HCT116 (cell line): ENCODE measurements around the gene PTGES2. TPM values are rescaled to one million over a fixed set of nuclear protein-coding genes. Genes with fewer than 3 reads are reported as not detected.
"Not testable (repeated sequence)": the region's sequence is repeated elsewhere in the genome, so short reads cannot be mapped to it uniquely, and the experiment has no call there.

ENCODE experiments used
- ATAC-seq: fragments of 200-7000 bp; cut with Tn5 transposase; 2 replicates; pipeline ENCODE4 v1.9.1; 2020; ENCODE audit warnings: mild to moderate bottlenecking, moderate library complexity
- BruUV-seq: library from RNA; stranded (reverse); fragments of 400-500 nt; replicated peaks from 2 replicates; lab custom pipeline; 2021; lab: Mats Ljungman, UMichigan
- CTCF ChIA-PET: fragments of 300-600 bp; sonication (Branson Sonifier 250); formaldehyde crosslinking; loops from one replicate; lab custom pipeline; 2021; ENCODE audit warnings: antibody characterized with exemption; lab: Charles Lee
- POLR2A ChIA-PET: fragments of 300-600, 350-600 bp; sonication (Branson Sonifier 250); formaldehyde crosslinking; loops from one replicate; lab custom pipeline; 2021; ENCODE audit warnings: antibody characterized with exemption; lab: Charles Lee
- RAD21 ChIA-PET, 2 experiments: fragments of 300-600 bp; sonication (Branson Sonifier 250); formaldehyde crosslinking; loops; one replicate each; lab custom pipeline; 2023; ENCODE audit warnings: low total read pairs in 2 of 2; ENCODE audit not compliant: uncharacterized antibody in 2 of 2, unreplicated experiment in 2 of 2, low non-redundant PET in 1 of 2; lab: Charles Lee
- DNase-seq: peaks from one replicate; pipeline ENCODE4 v3.0.0-alpha.2; 2010; ENCODE audit warnings: low read depth, low spot score
- H2AFZ ChIP-seq: fragments of 200-600 bp; shearing (Covaris generic), sonication (generic); 2 replicates; pipeline ENCODE4 v1.6.1; 2017; ENCODE audit warnings: low read depth, mixed run types, mixed read lengths, antibody characterized with exemption, low read length; ENCODE audit not compliant: poor library complexity, severe bottlenecking
- H3K27ac ChIP-seq: 2 replicates; pipeline ENCODE4 v1.5.1; 2012; ENCODE audit warnings: low read depth, low read length
- H3K27me3 ChIP-seq: fragments of 200-600 bp; sonication (generic); 2 replicates; pipeline ENCODE4 v1.6.1; 2016; ENCODE audit warnings: mixed run types, low read length, mixed read lengths; ENCODE audit not compliant: insufficient read depth
- H3K36me3 ChIP-seq, 2 experiments: fragments of 200-500 bp in 1 of 2; fragments of 200-600 bp in 1 of 2; sonication (Bioruptor generic) in 1 of 2; sonication (generic) in 1 of 2; 2 replicates each; pipeline versions ENCODE4 v1.5.1 to v1.6.1; 2014 to 2016; ENCODE audit warnings: low read length in 2 of 2, inconsistent platforms in 1 of 2, mixed read lengths in 1 of 2, mixed run types in 1 of 2; ENCODE audit not compliant: insufficient read depth in 2 of 2, control insufficient read depth in 1 of 2
- H3K4me1 ChIP-seq, 2 experiments: fragments of 200-600 bp in 1 of 2; sonication (generic) in 1 of 2; 2 replicates each; pipeline versions ENCODE4 v1.5.1 to v1.6.1; 2012 to 2017; ENCODE audit warnings: low read length in 2 of 2, inconsistent platforms in 1 of 2, mild to moderate bottlenecking in 1 of 2, mixed read lengths in 1 of 2, mixed run types in 1 of 2, moderate library complexity in 1 of 2; ENCODE audit not compliant: insufficient read depth in 2 of 2, control insufficient read depth in 1 of 2
- H3K4me2 ChIP-seq: fragments of 200-600 bp; sonication (generic); 2 replicates; pipeline ENCODE4 v1.6.1; 2017; ENCODE audit warnings: mixed run types, low read length, mixed read lengths
- H3K4me3 ChIP-seq, 2 experiments: fragments of 200-600 bp in 1 of 2; sonication (generic) in 1 of 2; replicated peaks in 1 of 2; 2 replicates each; pipeline ENCODE4 v1.5.1; 2011 to 2016; ENCODE audit warnings: low read length in 2 of 2, control low read depth in 1 of 2, low read depth in 1 of 2, mild to moderate bottlenecking in 1 of 2, mixed read lengths in 1 of 2, mixed run types in 1 of 2
- H3K79me2 ChIP-seq: fragments of 200-600 bp; sonication (generic); 2 replicates; pipeline ENCODE4 v1.6.1; 2017; ENCODE audit warnings: mild to moderate bottlenecking, mixed run types, low read length, moderate library complexity, mixed read lengths; ENCODE audit not compliant: insufficient read depth
- H3K9ac ChIP-seq: fragments of 200-600 bp; sonication (generic); 2 replicates; pipeline ENCODE4 v1.6.1; 2016; ENCODE audit warnings: low read length, mixed read lengths
- H3K9me2 ChIP-seq: fragments of 200-600 bp; sonication (generic), shearing (Covaris generic); 2 replicates; pipeline ENCODE4 v1.6.1; 2017; ENCODE audit warnings: mixed run types, mild to moderate bottlenecking, moderate library complexity; ENCODE audit not compliant: insufficient read depth
- H3K9me3 ChIP-seq, 2 experiments: fragments of 200-500 bp in 1 of 2; fragments of 200-600 bp in 1 of 2; sonication (Bioruptor generic) in 1 of 2; sonication (generic) in 1 of 2; 2 replicates each; pipeline ENCODE4 v1.6.1; 2014 to 2017; ENCODE audit warnings: low read length in 2 of 2, mixed read lengths in 2 of 2, inconsistent platforms in 1 of 2, low read depth in 1 of 2, mild to moderate bottlenecking in 1 of 2, mixed run types in 1 of 2, moderate library complexity in 1 of 2; ENCODE audit not compliant: control insufficient read depth in 1 of 2, insufficient read depth in 1 of 2
- H4K20me1 ChIP-seq: fragments of 200-600 bp; sonication (generic), shearing (Covaris generic); 2 replicates; pipeline ENCODE4 v1.6.1; 2017; ENCODE audit warnings: mixed run types, mild to moderate bottlenecking, moderate library complexity; ENCODE audit not compliant: insufficient read depth
- CEBPB ChIP-seq: IDR thresholded peaks from 2 replicates; pipeline ENCODE4 v1.6.1; 2012; ENCODE audit warnings: low read depth
- ELF1 ChIP-seq: IDR thresholded peaks from 2 replicates; pipeline ENCODE4 v1.6.1; 2012; ENCODE audit warnings: low read depth, borderline replicate concordance
- EZH2 ChIP-seq: fragments of 200-600 bp; sonication (generic); IDR thresholded peaks from 2 replicates; pipeline ENCODE4 v1.6.1; 2017; ENCODE audit warnings: antibody characterized with exemption, mixed run types
- JUND ChIP-seq: IDR thresholded peaks from 2 replicates; pipeline ENCODE4 v1.6.1; 2012
- POLR2A ChIP-seq: IDR thresholded peaks from 2 replicates; pipeline ENCODE4 v1.7.0; 2011; ENCODE audit warnings: borderline replicate concordance; ENCODE audit not compliant: insufficient read depth, insufficient read length; ENCODE audit errors: extremely low read depth
- POLR2AphosphoS5 ChIP-seq: IDR thresholded peaks from 2 replicates; pipeline ENCODE4 v1.6.1; 2011; ENCODE audit warnings: mild to moderate bottlenecking, low read depth, low read length, moderate library complexity
- SIN3A ChIP-seq: IDR thresholded peaks from 2 replicates; pipeline ENCODE4 v1.6.1; 2012; ENCODE audit warnings: low read depth
- SP1 ChIP-seq: IDR thresholded peaks from 2 replicates; pipeline ENCODE4 v1.6.1; 2012; ENCODE audit warnings: low read depth
- intact Hi-C: fragments of 100-400 bp; cut with micrococcal nuclease; formaldehyde crosslinking; loops from 2 replicates; pipeline ENCODE4 v1.10.0; 2022
- total RNA-seq: library from RNA; stranded (reverse); gene quantifications from one replicate; pipeline ENCODE4 v1.2.1, GENCODE V29; 2021; ENCODE audit not compliant: unreplicated experiment

The PTGES2 gene
- total RNA-seq, 1 experiment from 2014 or later, result 148 TPM

DNA sequence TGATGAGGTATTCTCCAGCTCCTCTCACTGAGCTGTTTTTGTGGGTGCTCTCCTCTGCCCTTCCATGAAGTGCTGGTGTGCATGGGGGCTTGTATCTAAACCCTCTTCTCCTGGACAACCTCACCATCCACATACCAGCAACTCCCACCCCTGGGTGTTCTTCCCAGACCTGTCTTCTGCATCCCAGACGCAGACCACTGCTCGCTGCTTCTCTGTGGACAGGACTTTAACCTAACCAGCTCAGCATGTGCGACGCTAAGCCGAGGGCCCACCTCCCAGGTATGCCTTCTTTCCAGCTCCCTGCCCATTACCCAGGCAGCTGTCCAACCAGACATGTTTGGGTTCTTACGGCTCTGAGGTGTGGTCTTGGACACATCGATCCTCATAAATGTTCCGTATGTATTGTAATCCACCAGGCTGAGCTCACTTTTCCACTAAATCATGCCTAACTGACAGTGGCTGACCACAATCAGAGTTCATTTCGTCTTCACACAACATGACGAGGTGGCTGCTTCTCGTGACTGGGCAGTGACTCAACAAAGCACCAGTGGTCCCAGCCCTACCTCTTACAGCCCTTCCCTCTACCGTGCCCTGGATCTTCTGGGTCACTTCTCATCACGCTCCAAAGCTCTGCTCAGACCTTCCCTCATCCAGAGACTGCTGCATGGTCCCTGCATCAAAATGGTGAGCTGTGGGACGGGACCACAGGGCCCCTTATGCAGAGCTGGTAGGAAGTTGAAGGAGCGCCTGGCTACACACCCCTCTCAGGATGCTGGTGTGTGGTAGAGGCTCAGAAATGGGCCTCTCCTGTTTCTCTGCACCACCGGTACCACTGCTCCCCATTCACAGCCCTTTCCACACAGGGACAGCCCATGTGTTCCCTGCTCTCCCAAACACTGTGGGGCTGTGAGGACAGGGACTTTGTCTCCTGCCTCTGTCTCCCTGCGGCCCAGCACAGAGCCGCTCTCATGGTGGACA lies 9.6 kb upstream of the PTGES2 start:
- BruUV-seq, result no TSS peak
- no peak overlapping the region for H3K4me3 ChIP-seq
- ATAC-seq, result peak; percentile 25; the same call in 1 of the 2 replicates
- no peak overlapping the region for H2AFZ ChIP-seq
- H3K79me2 ChIP-seq, result no peaks in the 10 kb centered on the region
- no peak overlapping the region for H3K4me2 ChIP-seq
- no peaks in the 10 kb centered on the region for H3K36me3 ChIP-seq
- no peak overlapping the region for H3K9ac ChIP-seq
- peaks cover 3% of the 10 kb centered on the region; the same call in 1 of the 2 replicates for H3K27me3 ChIP-seq
- peaks cover 0 to 4% of the 10 kb centered on the region in 2 experiments; a peak in 1 of 4 replicates for H3K4me1 ChIP-seq
- no peaks in the 10 kb centered on the region for H3K9me2 ChIP-seq
- POLR2A ChIA-PET, result interaction anchor here (1.3 kb wide), 1 partner anchor 9 kb away, joined by 3 read pairs; no protein-coding TSS in a partner anchor
- TF ChIP-seq POLR2A (no peak), SIN3A (no peak), ELF1 (no peak), JUND (no peak), POLR2AphosphoS5 (no peak), CEBPB (no peak), EZH2 (no peak), SP1 (no peak)
- TF ChIP-seq, all 23 proteins: peak for 0
- CTCF ChIA-PET, result no interaction called here
- RAD21 ChIA-PET, result no interaction called here
- no peak for DNase-seq
- Histone ChIP-seq H3K27ac (no peak overlapping the region), H3K9me3 (peaks cover 0 to 4% of the 10 kb centered on the region in 2 experiments; a peak in 1 of 4 replicates), H4K20me1 (no peaks in the 10 kb centered on the region)
- intact Hi-C loops, result no loop called here

DNA sequence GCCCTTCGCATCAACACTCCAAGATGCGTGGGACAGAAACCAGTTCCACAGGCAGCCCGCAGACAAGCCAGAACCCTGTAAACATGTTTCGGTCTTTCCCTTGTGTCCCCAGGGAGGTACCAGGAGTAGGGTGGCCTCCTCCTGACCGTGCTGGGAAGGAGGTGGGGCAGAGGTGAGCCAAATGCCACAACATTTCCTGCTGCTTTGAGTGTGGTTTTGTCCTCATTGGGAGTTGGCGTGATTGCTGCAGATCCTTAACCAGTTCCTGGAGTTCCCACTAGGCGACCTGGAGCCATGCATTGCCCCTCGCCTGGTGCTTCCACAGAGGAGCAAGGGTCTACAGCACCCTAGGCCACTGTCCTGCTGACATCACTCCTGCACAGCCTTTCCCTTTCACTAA lies 8.0 kb upstream of the PTGES2 start:
- H3K4me1 ChIP-seq, CTCF ChIA-PET, H3K4me2 ChIP-seq, H3K9me3 ChIP-seq, H4K20me1 ChIP-seq, ATAC-seq, H3K9me2 ChIP-seq, H3K27me3 ChIP-seq, H3K27ac ChIP-seq, BruUV-seq, H2AFZ ChIP-seq, H3K9ac ChIP-seq, RAD21 ChIA-PET, POLR2A ChIA-PET, DNase-seq, H3K36me3 ChIP-seq, H3K79me2 ChIP-seq, H3K4me3 ChIP-seq, intact Hi-C loops: not testable (repeated sequence)

GRCh38 chr9:128132139-128132538 lies 4.6 kb upstream of the PTGES2 start:
- H3K9me2 ChIP-seq, H4K20me1 ChIP-seq, H3K27ac ChIP-seq, H3K27me3 ChIP-seq, POLR2A ChIA-PET, H2AFZ ChIP-seq, H3K9ac ChIP-seq, ATAC-seq, DNase-seq, H3K36me3 ChIP-seq, H3K79me2 ChIP-seq, RAD21 ChIA-PET, H3K9me3 ChIP-seq, CTCF ChIA-PET, H3K4me3 ChIP-seq, intact Hi-C loops, H3K4me2 ChIP-seq, BruUV-seq: not testable (repeated sequence)
- peaks cover 0 to 14% of the 10 kb centered on the region in 2 experiments; a peak in 2 of 4 replicates for H3K4me1 ChIP-seq
